Endothelial cell of umbilical vein (primary cell): ENCODE results near the gene MOB3B.

ENCODE experiments used
- CTCF ChIP-seq, 2 donors: IDR thresholded peaks; 1 replicate in 1 of 2; 2 replicates in 1 of 2; pipeline ENCODE4 v1.5.1; 2011; ENCODE audit warnings: low read length in 2 of 2, mild to moderate bottlenecking in 2 of 2, moderate library complexity in 2 of 2, control low read depth in 1 of 2, inconsistent platforms in 1 of 2, low read depth in 1 of 2; ENCODE audit not compliant: insufficient read depth in 1 of 2; ENCODE audit errors: extremely low read depth in 1 of 2
- EZH2 ChIP-seq: IDR thresholded peaks from 2 replicates; pipeline ENCODE4 v1.6.1; 2012; ENCODE audit warnings: borderline replicate concordance, low read depth, mild to moderate bottlenecking, moderate library complexity, low read length, inconsistent platforms; ENCODE audit not compliant: severe bottlenecking
- GATA2 ChIP-seq: IDR thresholded peaks from 2 replicates; pipeline ENCODE4 v1.7.0; 2011; ENCODE audit warnings: low read depth, mild to moderate bottlenecking, moderate library complexity, mixed read lengths, low read length; ENCODE audit not compliant: insufficient read length, insufficient read depth
- JUN ChIP-seq: IDR thresholded peaks from 2 replicates; pipeline ENCODE4 v1.6.1; 2011; ENCODE audit warnings: borderline replicate concordance, low read depth; ENCODE audit not compliant: insufficient read length, insufficient read depth
- POLR2A ChIP-seq: IDR thresholded peaks from 2 replicates; pipeline ENCODE4 v1.6.1; 2012; ENCODE audit warnings: low read depth, mild to moderate bottlenecking, control low read depth, low read length
- POLR2AphosphoS5 ChIP-seq: IDR thresholded peaks from 2 replicates; pipeline ENCODE4 v1.6.1; 2012; ENCODE audit warnings: low read depth, mild to moderate bottlenecking, control low read depth, low read length, moderate library complexity; ENCODE audit not compliant: insufficient read depth
- TF ChIP-seq, protein P1 (sequence below): IDR thresholded peaks from 2 replicates; pipeline ENCODE4 v1.6.1; 2011; ENCODE audit not compliant: insufficient read depth, insufficient read length

DNA sequence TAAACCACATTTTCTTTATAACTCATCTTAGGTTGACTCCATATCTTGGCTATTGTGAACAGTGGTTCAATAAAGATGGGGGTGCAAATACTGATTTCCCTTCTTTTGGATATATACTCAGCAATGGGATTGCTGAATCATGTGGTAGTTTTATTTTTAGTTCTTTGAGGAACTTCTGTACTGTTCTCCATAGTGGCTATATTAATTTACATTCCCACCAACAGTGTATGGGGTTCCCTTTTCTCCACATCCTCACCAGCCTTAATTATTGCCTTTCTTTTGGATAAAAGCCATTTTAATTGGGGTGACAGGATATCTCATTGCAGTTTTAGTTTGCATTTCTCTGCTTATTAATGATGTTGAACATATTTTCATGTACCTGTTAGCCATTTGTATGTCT, 125.0 kb downstream of the MOB3B start:
- TF ChIP-seq CTCF (IDR thresholded peaks at IDR 0.05; ENCODE audit: extremely low read depth in 1 of 2, insufficient read depth in 1 of 2, low read depth in 1 of 2, low read length in 2 of 2): no peak
- no peak for TF ChIP-seq POLR2A
- no peak for TF ChIP-seq GATA2
- no peak for TF ChIP-seq JUN
- TF ChIP-seq POLR2AphosphoS5: no peak
- TF ChIP-seq EZH2: no peak
- TF ChIP-seq, protein P1, sequence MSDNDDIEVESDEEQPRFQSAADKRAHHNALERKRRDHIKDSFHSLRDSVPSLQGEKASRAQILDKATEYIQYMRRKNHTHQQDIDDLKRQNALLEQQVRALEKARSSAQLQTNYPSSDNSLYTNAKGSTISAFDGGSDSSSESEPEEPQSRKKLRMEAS: no peak
